ENCODE measurements around the gene SLC39A8.

DNA sequence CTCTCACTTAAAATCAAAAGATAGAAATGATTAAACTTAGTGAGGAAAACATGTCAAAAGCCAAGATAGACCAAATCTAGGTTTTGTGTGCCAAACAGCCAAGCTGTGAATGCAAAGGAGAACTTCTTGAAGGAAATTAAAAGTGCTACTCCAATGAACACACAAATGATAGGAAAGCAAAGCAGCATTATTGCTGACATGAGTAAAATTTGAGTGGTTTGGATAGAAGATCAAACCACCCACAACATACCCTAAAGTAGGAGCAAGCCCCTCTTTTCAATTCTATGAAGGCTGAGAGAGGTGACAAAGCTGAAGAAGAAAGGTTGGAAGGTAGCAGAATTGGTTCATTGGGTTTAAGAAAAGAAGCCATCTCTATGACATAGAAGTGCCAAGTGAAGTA, 56.8 kb downstream of the SLC39A8 start:
- TF ChIP-seq, protein P1, sequence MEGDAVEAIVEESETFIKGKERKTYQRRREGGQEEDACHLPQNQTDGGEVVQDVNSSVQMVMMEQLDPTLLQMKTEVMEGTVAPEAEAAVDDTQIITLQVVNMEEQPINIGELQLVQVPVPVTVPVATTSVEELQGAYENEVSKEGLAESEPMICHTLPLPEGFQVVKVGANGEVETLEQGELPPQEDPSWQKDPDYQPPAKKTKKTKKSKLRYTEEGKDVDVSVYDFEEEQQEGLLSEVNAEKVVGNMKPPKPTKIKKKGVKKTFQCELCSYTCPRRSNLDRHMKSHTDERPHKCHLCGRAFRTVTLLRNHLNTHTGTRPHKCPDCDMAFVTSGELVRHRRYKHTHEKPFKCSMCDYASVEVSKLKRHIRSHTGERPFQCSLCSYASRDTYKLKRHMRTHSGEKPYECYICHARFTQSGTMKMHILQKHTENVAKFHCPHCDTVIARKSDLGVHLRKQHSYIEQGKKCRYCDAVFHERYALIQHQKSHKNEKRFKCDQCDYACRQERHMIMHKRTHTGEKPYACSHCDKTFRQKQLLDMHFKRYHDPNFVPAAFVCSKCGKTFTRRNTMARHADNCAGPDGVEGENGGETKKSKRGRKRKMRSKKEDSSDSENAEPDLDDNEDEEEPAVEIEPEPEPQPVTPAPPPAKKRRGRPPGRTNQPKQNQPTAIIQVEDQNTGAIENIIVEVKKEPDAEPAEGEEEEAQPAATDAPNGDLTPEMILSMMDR (IDR thresholded peaks at IDR 0.05): no peak
- TF ChIP-seq POLR2AphosphoS5 (IDR thresholded peaks at IDR 0.05): no peak
- TF ChIP-seq EP300 (IDR thresholded peaks at IDR 0.05): no peak
- no peak for TF ChIP-seq POLR2A (IDR thresholded peaks at IDR 0.05)

Data from suprapubic skin (tissue), 4 donors.